Measurements from ENCODE around the gene MACROD2. TPM values are rescaled to one million over a fixed set of nuclear protein-coding genes. Genes with fewer than 3 reads are reported as not detected.

MACROD2 gene
- total RNA-seq, 1 experiment from 2014 or later: 3.7 TPM

GRCh38 chr20:15079594-15080340, 1084.5 kb downstream of the MACROD2 start:
- Histone ChIP-seq H3K36me3 (ENCODE audit: control insufficient read depth in 1 of 2, insufficient read depth in 2 of 2, low read length in 2 of 2) (no peaks in the 10 kb centered on the region), H3K9me2 (ENCODE audit: insufficient read depth) (no peaks in the 10 kb centered on the region), H3K4me1 (ENCODE audit: control insufficient read depth in 1 of 2, insufficient read depth in 2 of 2, low read length in 2 of 2) (no peaks in the 10 kb centered on the region), H3K9me3 (ENCODE audit: control insufficient read depth in 1 of 2, insufficient read depth in 1 of 2, low read depth in 1 of 2, low read length in 2 of 2) (no peaks in the 10 kb centered on the region), H3K79me2 (ENCODE audit: insufficient read depth, low read length) (no peaks in the 10 kb centered on the region), H3K4me3 (replicated peaks in 1 of 2; ENCODE audit: low read depth in 1 of 2, low read length in 2 of 2) (no peak overlapping the region), H2AFZ (ENCODE audit: low read depth, low read length, poor library complexity, severe bottlenecking) (no peak overlapping the region), H3K27me3 (ENCODE audit: insufficient read depth, low read length) (no peaks in the 10 kb centered on the region), H4K20me1 (ENCODE audit: insufficient read depth) (no peaks in the 10 kb centered on the region), H3K4me2 (ENCODE audit: low read length) (no peak overlapping the region), H3K27ac (ENCODE audit: low read depth, low read length) (no peak overlapping the region), H3K9ac (ENCODE audit: low read length) (no peak overlapping the region)
- TF ChIP-seq, protein P1, sequence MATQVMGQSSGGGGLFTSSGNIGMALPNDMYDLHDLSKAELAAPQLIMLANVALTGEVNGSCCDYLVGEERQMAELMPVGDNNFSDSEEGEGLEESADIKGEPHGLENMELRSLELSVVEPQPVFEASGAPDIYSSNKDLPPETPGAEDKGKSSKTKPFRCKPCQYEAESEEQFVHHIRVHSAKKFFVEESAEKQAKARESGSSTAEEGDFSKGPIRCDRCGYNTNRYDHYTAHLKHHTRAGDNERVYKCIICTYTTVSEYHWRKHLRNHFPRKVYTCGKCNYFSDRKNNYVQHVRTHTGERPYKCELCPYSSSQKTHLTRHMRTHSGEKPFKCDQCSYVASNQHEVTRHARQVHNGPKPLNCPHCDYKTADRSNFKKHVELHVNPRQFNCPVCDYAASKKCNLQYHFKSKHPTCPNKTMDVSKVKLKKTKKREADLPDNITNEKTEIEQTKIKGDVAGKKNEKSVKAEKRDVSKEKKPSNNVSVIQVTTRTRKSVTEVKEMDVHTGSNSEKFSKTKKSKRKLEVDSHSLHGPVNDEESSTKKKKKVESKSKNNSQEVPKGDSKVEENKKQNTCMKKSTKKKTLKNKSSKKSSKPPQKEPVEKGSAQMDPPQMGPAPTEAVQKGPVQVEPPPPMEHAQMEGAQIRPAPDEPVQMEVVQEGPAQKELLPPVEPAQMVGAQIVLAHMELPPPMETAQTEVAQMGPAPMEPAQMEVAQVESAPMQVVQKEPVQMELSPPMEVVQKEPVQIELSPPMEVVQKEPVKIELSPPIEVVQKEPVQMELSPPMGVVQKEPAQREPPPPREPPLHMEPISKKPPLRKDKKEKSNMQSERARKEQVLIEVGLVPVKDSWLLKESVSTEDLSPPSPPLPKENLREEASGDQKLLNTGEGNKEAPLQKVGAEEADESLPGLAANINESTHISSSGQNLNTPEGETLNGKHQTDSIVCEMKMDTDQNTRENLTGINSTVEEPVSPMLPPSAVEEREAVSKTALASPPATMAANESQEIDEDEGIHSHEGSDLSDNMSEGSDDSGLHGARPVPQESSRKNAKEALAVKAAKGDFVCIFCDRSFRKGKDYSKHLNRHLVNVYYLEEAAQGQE (IDR thresholded peaks at IDR 0.05; ENCODE audit: low read depth): no peak
- TF ChIP-seq SIN3A (IDR thresholded peaks at IDR 0.05; ENCODE audit: low read depth) (no peak), EGR1 (IDR thresholded peaks at IDR 0.05; ENCODE audit: low read depth) (no peak), CEBPB (IDR thresholded peaks at IDR 0.05; ENCODE audit: low read depth) (no peak), ELF1 (IDR thresholded peaks at IDR 0.05; ENCODE audit: borderline replicate concordance, low read depth) (no peak), SP1 (IDR thresholded peaks at IDR 0.05; ENCODE audit: low read depth) (no peak), SRF (IDR thresholded peaks at IDR 0.05; ENCODE audit: low read depth) (no peak), RAD21 (IDR thresholded peaks at IDR 0.05; ENCODE audit: low read depth) (no peak), CBX3 (IDR thresholded peaks at IDR 0.05; ENCODE audit: low read depth) (no peak), POLR2AphosphoS5 (IDR thresholded peaks at IDR 0.05; ENCODE audit: low read depth, low read length) (no peak), YY1 (IDR thresholded peaks at IDR 0.05; ENCODE audit: extremely low read depth, insufficient replicate concordance, low read depth, low read length) (no peak), FOSL1 (IDR thresholded peaks at IDR 0.05; ENCODE audit: low read depth) (no peak), ZNF274 (IDR thresholded peaks at IDR 0.05; ENCODE audit: low read depth, low read length) (no peak), ZFX (IDR thresholded peaks at IDR 0.05) (no peak)
- TF ChIP-seq, protein P2, sequence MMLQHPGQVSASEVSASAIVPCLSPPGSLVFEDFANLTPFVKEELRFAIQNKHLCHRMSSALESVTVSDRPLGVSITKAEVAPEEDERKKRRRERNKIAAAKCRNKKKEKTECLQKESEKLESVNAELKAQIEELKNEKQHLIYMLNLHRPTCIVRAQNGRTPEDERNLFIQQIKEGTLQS (IDR thresholded peaks at IDR 0.05): no peak
- ChIA-PET CTCF (no interaction called here), POLR2A (no interaction called here), RAD21 (ENCODE audit: low non-redundant PET in 1 of 2, low total read pairs in 2 of 2, uncharacterized antibody in 2 of 2, unreplicated experiment in 2 of 2) (no interaction called here)
- BruUV-seq (replicated peaks): no TSS peak
- no peak for ATAC-seq
- DNase-seq (ENCODE audit: low read depth, low spot score): no peak
- intact Hi-C loops (cut with micrococcal nuclease): no loop called here

Data from HCT116 (cell line).